Mononuclear cell (primary cell): ENCODE data around the gene ANGPTL8. TPM values are rescaled to one million over a fixed set of nuclear protein-coding genes. Genes with fewer than 3 reads are reported as not detected.

Experiments used
- H3K27me3 ChIP-seq: 2 replicates; pipeline ENCODE4 v1.6.0; 2011; ENCODE audit warnings: low read length, control low read depth; ENCODE audit not compliant: insufficient read depth
- H3K4me1 ChIP-seq: 2 replicates; pipeline ENCODE4 v1.5.1; 2011; ENCODE audit warnings: mild to moderate bottlenecking, low read length, control low read depth; ENCODE audit not compliant: insufficient read depth
- H3K4me3 ChIP-seq: 2 replicates; pipeline ENCODE4 v1.5.1; 2011; ENCODE audit warnings: mild to moderate bottlenecking, low read length, moderate library complexity
- H3K9me3 ChIP-seq: 2 replicates; pipeline ENCODE4 v1.5.1; 2011; ENCODE audit warnings: low read depth, mild to moderate bottlenecking, control low read depth, low read length
- total RNA-seq: library from RNA; depleted of rRNA; stranded (reverse); fragments of >200 nt; gene quantifications from one replicate; pipeline ENCODE4 v1.2.3, GENCODE V29; 2012

The ANGPTL8 gene
- total RNA-seq, 1 donor, result not detected

- Histone ChIP-seq H3K27me3 (no peaks in the 10 kb centered on the region), H3K4me1 (no peaks in the 10 kb centered on the region), H3K9me3 (no peaks in the 10 kb centered on the region), H3K4me3 (no peak overlapping the region)
Measured at GRCh38 chr19:11221082-11221598, 18.3 kb upstream of the ANGPTL8 start.

- H3K9me3 ChIP-seq, result no peaks in the 10 kb centered on the region
- H3K27me3 ChIP-seq, result no peaks in the 10 kb centered on the region
- H3K4me3 ChIP-seq, result no peak overlapping the region
- H3K4me1 ChIP-seq, result no peaks in the 10 kb centered on the region
Measured at GRCh38 chr19:11223200-11223599, 16.2 kb upstream of the ANGPTL8 start.

GRCh38 chr19:11224429-11224828 is 15.0 kb upstream of the ANGPTL8 start:
- H3K9me3 ChIP-seq, result no peaks in the 10 kb centered on the region
- H3K27me3 ChIP-seq, result no peaks in the 10 kb centered on the region

GRCh38 chr19:11225172-11225571 is 14.2 kb upstream of the ANGPTL8 start:
- no peaks in the 10 kb centered on the region for H3K27me3 ChIP-seq
- H3K4me1 ChIP-seq, result no peaks in the 10 kb centered on the region
- H3K9me3 ChIP-seq, result no peaks in the 10 kb centered on the region
- H3K4me3 ChIP-seq, result no peak overlapping the region

More at GRCh38 chr19:11224429-11224828, 15.0 kb upstream of the ANGPTL8 start:
- no peaks in the 10 kb centered on the region for H3K4me1 ChIP-seq
- H3K4me3 ChIP-seq, result no peak overlapping the region

- H3K4me1 ChIP-seq, result no peaks in the 10 kb centered on the region
- H3K27me3 ChIP-seq, result no peaks in the 10 kb centered on the region
- H3K4me3 ChIP-seq, result no peak overlapping the region
- no peaks in the 10 kb centered on the region for H3K9me3 ChIP-seq
Measured at GRCh38 chr19:11225815-11226214, 13.6 kb upstream of the ANGPTL8 start.

GRCh38 chr19:11226716-11227166 is 12.7 kb upstream of the ANGPTL8 start:
- no peaks in the 10 kb centered on the region for H3K9me3 ChIP-seq
- H3K27me3 ChIP-seq, result no peaks in the 10 kb centered on the region
- no peaks in the 10 kb centered on the region for H3K4me1 ChIP-seq
- no peak overlapping the region for H3K4me3 ChIP-seq

GRCh38 chr19:11227195-11227886 is 12.1 kb upstream of the ANGPTL8 start:
- Histone ChIP-seq H3K4me3 (no peak overlapping the region), H3K4me1 (no peaks in the 10 kb centered on the region), H3K27me3 (no peaks in the 10 kb centered on the region), H3K9me3 (no peaks in the 10 kb centered on the region)

GRCh38 chr19:11230621-11231386 is 8.6 kb upstream of the ANGPTL8 start:
- no peaks in the 10 kb centered on the region for H3K27me3 ChIP-seq
- H3K4me3 ChIP-seq, result no peak overlapping the region
- H3K4me1 ChIP-seq, result no peaks in the 10 kb centered on the region
- H3K9me3 ChIP-seq, result no peaks in the 10 kb centered on the region

- no peaks in the 10 kb centered on the region for H3K4me1 ChIP-seq
- H3K9me3 ChIP-seq, result no peaks in the 10 kb centered on the region
- H3K4me3 ChIP-seq, result no peak overlapping the region
- no peaks in the 10 kb centered on the region for H3K27me3 ChIP-seq
Measured at GRCh38 chr19:11232555-11232954, 6.9 kb upstream of the ANGPTL8 start.

GRCh38 chr19:11233073-11233472 is 6.3 kb upstream of the ANGPTL8 start:
- Histone ChIP-seq H3K27me3 (no peaks in the 10 kb centered on the region), H3K4me3 (no peak overlapping the region), H3K9me3 (no peaks in the 10 kb centered on the region), H3K4me1 (no peaks in the 10 kb centered on the region)

GRCh38 chr19:11234486-11235075 is 4.8 kb upstream of the ANGPTL8 start:
- Histone ChIP-seq H3K4me1 (no peaks in the 10 kb centered on the region), H3K27me3 (no peaks in the 10 kb centered on the region), H3K9me3 (no peaks in the 10 kb centered on the region), H3K4me3 (no peak overlapping the region)

- Histone ChIP-seq H3K27me3 (no peaks in the 10 kb centered on the region), H3K4me3 (no peak overlapping the region), H3K9me3 (no peaks in the 10 kb centered on the region), H3K4me1 (no peaks in the 10 kb centered on the region)
Measured at GRCh38 chr19:11236324-11237301, 2.8 kb upstream of the ANGPTL8 start.

- Histone ChIP-seq H3K9me3 (no peaks in the 10 kb centered on the region), H3K27me3 (no peaks in the 10 kb centered on the region), H3K4me3 (no peak overlapping the region), H3K4me1 (no peaks in the 10 kb centered on the region)
Measured at GRCh38 chr19:11237321-11237720, 2.1 kb upstream of the ANGPTL8 start.

- Histone ChIP-seq H3K9me3 (no peaks in the 10 kb centered on the region), H3K4me1 (no peaks in the 10 kb centered on the region), H3K4me3 (no peak overlapping the region), H3K27me3 (no peaks in the 10 kb centered on the region)
Measured at GRCh38 chr19:11238041-11238440, 1.4 kb upstream of the ANGPTL8 start.
